Measurements from ENCODE around the gene KICS2.

KICS2 gene

DNA sequence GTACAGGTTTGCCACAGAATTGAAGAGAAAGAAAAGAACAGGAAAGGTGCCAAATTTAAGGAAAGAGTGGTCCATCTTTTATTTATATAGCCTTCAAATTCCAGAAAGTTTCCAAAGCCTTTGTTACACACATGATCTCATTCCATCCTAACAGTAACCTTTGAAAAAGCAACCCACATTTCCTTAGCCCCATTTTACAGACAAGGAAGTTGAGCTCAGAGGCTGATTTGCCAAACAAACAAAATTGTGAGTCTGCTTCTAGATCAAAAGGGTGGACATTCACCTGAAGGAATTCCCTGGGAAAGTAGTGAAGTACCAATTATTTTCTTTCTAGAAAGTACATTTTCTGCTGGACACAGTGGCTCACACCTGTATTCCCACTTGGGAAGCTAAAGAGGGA lies 32.0 kb downstream of the KICS2 start:
- ATAC-seq = no peak

DNA sequence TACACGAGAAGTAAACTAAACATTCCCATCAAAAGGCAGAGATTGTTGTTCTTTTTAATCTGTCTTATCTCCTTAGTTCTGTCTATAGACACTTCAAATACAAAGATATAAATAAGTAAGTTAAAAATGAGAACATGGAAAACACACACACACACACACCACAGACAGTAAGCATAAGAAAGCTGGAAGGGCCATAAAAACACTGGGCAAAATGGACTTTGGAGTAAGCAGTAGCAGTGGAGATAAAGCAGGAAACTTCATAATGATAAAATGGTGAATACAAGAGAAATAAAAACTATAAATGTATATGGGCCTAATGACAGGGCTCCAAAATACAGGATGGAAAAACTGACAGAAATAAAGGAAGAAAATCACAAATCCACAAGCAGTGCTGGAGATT lies 32.6 kb downstream of the KICS2 start:
- no peak for ATAC-seq
- TF ChIP-seq ZNF8 (CRISPR knock-in tag; IDR thresholded peaks at IDR 0.05) (no peak), PPARA (CRISPR knock-in tag; IDR thresholded peaks at IDR 0.05; ENCODE audit: borderline replicate concordance) (no peak), ZFP3 (CRISPR knock-in tag; IDR thresholded peaks at IDR 0.05) (no peak), BACH2 (CRISPR knock-in tag; IDR thresholded peaks at IDR 0.05; ENCODE audit: borderline replicate concordance) (no peak), ZNF565 (CRISPR knock-in tag; conservative IDR thresholded peaks at IDR 0.05; ENCODE audit: low read depth) (no peak), ZFP30 (CRISPR knock-in tag; IDR thresholded peaks at IDR 0.05) (no peak), ISL1 (CRISPR knock-in tag; IDR thresholded peaks at IDR 0.05) (no peak), ESRRG (CRISPR knock-in tag; IDR thresholded peaks at IDR 0.05) (no peak), TOX (CRISPR knock-in tag; IDR thresholded peaks at IDR 0.05; ENCODE audit: borderline replicate concordance) (no peak), ARNTL (CRISPR knock-in tag; IDR thresholded peaks at IDR 0.05; ENCODE audit: borderline replicate concordance, low read depth) (no peak), CSRNP3 (CRISPR knock-in tag; IDR thresholded peaks at IDR 0.05) (no peak), SNAI2 (CRISPR knock-in tag; IDR thresholded peaks at IDR 0.05) (no peak), ZC3H10 (CRISPR knock-in tag; IDR thresholded peaks at IDR 0.05) (no peak), TCF4 (CRISPR knock-in tag; IDR thresholded peaks at IDR 0.05; ENCODE audit: borderline replicate concordance) (no peak), CSDC2 (CRISPR knock-in tag; IDR thresholded peaks at IDR 0.05) (no peak), ZNF70 (CRISPR knock-in tag; IDR thresholded peaks at IDR 0.05) (no peak), RARB (CRISPR knock-in tag; IDR thresholded peaks at IDR 0.05) (no peak)
- TF ChIP-seq, protein P1, sequence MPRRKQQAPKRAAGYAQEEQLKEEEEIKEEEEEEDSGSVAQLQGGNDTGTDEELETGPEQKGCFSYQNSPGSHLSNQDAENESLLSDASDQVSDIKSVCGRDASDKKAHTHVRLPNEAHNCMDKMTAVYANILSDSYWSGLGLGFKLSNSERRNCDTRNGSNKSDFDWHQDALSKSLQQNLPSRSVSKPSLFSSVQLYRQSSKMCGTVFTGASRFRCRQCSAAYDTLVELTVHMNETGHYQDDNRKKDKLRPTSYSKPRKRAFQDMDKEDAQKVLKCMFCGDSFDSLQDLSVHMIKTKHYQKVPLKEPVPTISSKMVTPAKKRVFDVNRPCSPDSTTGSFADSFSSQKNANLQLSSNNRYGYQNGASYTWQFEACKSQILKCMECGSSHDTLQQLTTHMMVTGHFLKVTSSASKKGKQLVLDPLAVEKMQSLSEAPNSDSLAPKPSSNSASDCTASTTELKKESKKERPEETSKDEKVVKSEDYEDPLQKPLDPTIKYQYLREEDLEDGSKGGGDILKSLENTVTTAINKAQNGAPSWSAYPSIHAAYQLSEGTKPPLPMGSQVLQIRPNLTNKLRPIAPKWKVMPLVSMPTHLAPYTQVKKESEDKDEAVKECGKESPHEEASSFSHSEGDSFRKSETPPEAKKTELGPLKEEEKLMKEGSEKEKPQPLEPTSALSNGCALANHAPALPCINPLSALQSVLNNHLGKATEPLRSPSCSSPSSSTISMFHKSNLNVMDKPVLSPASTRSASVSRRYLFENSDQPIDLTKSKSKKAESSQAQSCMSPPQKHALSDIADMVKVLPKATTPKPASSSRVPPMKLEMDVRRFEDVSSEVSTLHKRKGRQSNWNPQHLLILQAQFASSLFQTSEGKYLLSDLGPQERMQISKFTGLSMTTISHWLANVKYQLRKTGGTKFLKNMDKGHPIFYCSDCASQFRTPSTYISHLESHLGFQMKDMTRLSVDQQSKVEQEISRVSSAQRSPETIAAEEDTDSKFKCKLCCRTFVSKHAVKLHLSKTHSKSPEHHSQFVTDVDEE (CRISPR knock-in tag; IDR thresholded peaks at IDR 0.05) = no peak
- TF ChIP-seq, protein P2, sequence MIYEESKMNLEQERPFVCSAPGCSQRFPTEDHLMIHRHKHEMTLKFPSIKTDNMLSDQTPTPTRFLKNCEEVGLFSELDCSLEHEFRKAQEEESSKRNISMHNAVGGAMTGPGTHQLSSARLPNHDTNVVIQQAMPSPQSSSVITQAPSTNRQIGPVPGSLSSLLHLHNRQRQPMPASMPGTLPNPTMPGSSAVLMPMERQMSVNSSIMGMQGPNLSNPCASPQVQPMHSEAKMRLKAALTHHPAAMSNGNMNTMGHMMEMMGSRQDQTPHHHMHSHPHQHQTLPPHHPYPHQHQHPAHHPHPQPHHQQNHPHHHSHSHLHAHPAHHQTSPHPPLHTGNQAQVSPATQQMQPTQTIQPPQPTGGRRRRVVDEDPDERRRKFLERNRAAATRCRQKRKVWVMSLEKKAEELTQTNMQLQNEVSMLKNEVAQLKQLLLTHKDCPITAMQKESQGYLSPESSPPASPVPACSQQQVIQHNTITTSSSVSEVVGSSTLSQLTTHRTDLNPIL (CRISPR knock-in tag; IDR thresholded peaks at IDR 0.05; ENCODE audit: low read depth) = no peak
- TF ChIP-seq, protein P3, sequence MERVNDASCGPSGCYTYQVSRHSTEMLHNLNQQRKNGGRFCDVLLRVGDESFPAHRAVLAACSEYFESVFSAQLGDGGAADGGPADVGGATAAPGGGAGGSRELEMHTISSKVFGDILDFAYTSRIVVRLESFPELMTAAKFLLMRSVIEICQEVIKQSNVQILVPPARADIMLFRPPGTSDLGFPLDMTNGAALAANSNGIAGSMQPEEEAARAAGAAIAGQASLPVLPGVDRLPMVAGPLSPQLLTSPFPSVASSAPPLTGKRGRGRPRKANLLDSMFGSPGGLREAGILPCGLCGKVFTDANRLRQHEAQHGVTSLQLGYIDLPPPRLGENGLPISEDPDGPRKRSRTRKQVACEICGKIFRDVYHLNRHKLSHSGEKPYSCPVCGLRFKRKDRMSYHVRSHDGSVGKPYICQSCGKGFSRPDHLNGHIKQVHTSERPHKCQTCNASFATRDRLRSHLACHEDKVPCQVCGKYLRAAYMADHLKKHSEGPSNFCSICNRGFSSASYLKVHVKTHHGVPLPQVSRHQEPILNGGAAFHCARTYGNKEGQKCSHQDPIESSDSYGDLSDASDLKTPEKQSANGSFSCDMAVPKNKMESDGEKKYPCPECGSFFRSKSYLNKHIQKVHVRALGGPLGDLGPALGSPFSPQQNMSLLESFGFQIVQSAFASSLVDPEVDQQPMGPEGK (CRISPR knock-in tag; IDR thresholded peaks at IDR 0.05; ENCODE audit: borderline replicate concordance) = no peak

More for the DNA sequence above, 32.0 kb downstream of the KICS2 start:
- TF ChIP-seq RARB (CRISPR knock-in tag; IDR thresholded peaks at IDR 0.05) (no peak), PPARA (CRISPR knock-in tag; IDR thresholded peaks at IDR 0.05; ENCODE audit: borderline replicate concordance) (no peak), BACH2 (CRISPR knock-in tag; IDR thresholded peaks at IDR 0.05; ENCODE audit: borderline replicate concordance) (no peak), TCF4 (CRISPR knock-in tag; IDR thresholded peaks at IDR 0.05; ENCODE audit: borderline replicate concordance) (no peak), ZNF565 (CRISPR knock-in tag; conservative IDR thresholded peaks at IDR 0.05; ENCODE audit: low read depth) (no peak), OSR1 (CRISPR knock-in tag; IDR thresholded peaks at IDR 0.05) (no peak), CSRNP3 (CRISPR knock-in tag; IDR thresholded peaks at IDR 0.05) (no peak), ZNF70 (CRISPR knock-in tag; IDR thresholded peaks at IDR 0.05) (no peak), ZFP30 (CRISPR knock-in tag; IDR thresholded peaks at IDR 0.05) (no peak)
- TF ChIP-seq, protein P4, sequence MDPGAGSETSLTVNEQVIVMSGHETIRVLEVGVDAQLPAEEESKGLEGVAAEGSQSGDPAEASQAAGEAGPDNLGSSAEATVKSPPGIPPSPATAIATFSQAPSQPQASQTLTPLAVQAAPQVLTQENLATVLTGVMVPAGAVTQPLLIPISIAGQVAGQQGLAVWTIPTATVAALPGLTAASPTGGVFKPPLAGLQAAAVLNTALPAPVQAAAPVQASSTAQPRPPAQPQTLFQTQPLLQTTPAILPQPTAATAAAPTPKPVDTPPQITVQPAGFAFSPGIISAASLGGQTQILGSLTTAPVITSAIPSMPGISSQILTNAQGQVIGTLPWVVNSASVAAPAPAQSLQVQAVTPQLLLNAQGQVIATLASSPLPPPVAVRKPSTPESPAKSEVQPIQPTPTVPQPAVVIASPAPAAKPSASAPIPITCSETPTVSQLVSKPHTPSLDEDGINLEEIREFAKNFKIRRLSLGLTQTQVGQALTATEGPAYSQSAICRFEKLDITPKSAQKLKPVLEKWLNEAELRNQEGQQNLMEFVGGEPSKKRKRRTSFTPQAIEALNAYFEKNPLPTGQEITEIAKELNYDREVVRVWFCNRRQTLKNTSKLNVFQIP (CRISPR knock-in tag; IDR thresholded peaks at IDR 0.05; ENCODE audit: borderline replicate concordance, low read depth) = no peak
